ENCODE measurements around the gene HES1.

The HES1 gene

DNA sequence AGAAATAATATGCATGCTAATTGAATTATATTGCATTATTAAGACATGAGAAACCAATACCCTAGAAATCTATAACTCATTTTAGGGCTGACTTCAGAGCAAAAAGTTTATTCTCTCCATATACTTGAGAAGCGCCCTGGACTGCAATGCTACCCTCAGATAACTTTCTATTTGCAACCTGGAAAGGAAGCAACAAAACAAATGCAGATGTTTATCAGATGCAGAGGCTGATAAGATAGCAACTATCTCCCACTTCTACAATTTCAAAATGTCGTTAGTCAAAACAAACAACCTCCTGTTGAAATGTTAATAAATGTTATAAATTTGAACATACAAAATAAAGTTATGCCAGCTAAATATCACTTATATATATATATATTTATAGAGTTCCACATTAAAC, 34.8 kb downstream of the HES1 start:
- DNase-seq = no peak

DNA sequence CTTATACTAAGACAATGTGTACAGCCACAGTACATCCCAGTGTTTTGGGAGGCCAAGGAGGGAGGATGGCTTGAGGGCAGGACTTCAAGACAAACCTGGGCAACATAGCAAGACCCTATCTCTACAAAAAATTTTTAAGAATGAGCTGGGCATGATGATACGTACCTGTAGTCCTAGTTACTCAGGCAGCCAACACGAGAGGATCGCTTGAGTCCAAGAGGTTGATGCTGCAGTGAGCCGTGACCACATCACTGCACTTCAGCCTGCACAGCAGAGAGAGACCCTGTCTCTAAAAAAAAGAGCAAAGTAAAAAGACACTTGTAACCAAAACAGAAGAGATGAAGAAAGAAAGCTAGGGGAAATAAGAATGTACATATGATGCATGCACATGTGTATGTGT, 38.5 kb downstream of the HES1 start:
- DNase-seq = no peak

DNA sequence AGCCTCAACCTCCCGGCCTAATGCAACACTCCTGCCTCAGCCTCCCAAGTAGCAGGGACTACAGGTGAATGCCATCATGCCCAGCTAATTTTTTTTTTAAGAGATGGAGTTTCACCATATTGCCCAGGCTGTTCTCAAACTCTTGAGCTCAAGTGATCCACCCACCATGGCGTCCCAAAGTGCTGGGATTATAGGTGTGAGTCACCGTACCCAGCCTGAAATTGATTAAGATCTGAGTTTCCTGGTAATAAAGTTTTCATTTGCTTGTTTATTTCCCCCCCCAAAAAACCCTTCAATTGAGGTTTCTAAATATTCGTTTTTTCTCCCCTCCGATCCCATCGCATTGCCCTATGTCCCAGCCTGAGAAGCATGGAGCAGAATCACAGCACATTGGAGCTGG, 39.0 kb downstream of the HES1 start:
- DNase-seq = no peak

DNA sequence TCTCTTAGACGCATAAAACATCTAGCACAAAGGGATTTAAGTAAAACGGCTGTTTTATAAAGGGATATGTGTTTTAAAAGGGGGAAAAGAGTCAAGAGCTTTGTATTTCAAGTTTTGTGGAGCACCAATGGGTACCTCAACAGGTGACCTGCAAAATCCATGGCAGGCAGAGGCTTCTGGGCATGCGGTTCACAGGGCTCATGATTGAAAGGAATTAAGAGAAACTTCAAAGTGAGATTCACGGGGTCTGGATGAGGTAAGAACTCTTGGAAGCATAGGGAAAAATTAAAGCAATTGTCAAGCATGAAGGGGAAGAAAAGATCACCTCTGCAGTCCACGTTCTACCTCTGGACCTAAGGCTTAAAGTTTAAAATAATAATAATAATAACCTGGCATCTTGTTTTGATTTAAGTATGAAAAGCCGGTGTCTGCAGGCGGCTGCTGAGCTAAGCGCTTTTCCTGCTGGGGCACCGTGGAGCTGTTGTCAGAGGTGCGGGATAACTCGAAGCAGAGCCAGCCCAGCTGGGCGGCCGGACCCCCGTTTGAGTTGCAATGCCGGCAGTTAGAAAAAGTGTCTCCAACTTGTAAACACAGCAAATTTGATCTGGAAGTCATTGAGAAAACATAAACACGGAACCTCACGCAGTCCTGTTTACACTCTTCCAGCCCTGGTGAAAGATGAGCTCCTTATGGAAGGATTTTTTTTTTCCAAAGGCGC, 40.5 kb downstream of the HES1 start:
- DNase-seq = no peak

DNA sequence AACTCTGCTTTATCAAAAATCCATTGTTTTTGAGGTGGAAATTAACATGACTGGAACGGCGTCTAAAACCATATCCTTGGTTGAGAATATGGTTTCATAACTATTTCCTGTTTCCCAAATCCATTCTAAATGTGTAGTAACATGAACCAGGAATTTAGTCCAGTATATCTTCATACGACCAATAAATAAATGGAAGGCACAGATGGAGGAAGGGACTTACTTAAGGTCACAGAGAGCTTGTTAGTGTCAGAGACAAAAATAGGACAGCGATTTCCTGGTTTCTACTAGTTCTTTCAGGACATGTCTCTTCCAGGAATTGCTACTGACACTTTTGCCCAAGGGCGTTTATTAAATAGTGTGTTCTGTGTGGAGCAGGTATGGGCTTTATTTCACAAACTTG, 41.2 kb downstream of the HES1 start:
- DNase-seq = no peak

DNA sequence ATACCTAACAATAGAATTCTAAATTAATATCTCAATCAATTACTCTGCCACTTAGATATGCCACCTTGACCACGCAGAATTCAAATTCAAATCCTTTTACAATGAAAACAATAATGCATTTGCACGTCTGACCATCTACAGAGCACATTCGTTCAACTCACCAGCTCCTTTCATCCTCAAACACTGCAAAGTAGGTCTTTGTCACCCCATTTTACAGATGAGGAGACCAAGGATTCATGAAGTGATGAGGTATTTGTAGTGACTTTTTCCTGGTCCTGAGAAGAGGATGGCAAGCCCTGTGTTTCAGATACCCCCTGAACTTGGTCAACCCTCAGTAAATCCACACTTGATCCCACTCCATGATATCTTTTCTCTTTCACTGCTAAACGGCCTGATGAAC, 42.2 kb downstream of the HES1 start:
- DNase-seq = no peak

DNA sequence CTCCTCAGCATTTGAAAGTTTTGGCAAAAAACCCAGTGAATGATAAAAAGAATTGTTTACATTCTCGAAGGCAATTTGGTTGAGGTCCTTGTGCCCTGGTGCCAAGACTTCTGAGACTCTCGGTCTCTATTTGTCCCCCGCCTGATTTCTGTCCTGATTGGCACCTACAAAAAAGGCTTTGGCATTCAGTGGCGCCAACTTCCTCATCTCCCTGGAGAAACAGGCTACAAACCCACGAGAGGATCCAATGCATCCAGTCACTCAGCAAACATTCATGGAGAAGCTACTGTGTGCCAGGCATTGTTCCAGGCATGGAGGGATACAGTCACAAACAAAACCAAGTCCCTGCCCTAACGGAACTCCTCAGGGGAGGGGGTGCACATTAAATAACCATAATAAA, 42.7 kb downstream of the HES1 start:
- no peak for DNase-seq

DNA sequence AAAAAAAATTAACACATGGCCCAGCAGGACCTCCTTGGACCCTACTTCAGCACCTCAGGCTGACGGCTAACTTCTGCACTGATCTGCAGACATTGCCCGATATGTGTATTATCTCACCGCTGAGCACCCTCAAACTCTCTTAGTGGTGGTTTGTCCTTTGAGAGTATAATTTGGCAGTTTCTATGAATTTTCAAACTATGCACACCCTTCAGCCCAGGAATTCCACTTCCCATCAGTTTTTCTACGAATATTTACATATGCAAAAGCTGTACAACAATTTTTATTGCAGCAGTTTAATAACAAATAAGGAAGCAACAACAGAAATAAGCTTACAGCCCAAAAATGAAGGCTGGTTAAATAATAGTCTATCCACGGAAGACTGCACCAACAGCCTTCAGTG, 44.6 kb downstream of the HES1 start:
- DNase-seq = no peak

DNA sequence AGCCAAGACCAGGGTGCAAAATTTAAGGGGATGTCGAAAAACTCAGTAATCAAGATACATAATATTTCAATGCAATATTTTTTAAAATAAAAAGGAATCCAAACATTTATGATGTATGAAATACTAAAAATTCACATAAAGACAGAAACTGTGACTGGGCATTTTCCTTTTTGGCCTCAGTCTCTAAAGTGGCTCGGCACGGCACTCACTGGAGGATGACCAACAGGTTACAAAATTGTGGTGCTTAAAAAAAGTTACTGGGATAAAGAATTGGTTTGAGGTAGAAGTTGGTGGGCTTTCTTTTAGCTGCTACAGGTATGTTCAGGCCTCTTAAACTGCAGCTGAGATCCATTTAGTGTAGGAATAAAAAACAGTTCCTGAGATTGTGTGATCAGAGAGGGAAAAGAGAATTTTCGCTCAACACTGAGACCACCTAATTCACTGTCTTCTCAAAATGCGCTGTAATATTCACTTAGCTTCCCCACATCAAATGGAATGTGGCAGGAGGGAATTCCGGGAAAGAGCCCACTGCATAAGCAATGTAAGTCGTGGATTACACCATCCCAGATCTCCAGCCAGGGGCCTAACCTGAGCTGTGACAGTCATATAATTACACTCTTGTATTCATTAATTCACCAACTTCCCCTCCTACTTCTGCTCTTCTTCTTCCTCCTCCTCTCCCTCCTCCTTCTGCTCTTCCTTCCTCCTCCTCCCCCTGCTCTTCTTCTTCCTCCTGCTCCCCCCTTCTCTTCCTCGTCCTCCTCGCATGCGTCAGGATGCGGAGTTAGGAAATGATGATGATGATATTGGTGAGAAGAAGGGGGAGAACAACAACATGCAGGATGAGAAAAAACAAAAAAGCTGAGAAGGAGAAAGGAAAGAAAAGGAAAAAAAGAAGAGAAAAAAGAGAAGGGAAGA, 45.9 kb downstream of the HES1 start:
- DNase-seq = no peak

DNA sequence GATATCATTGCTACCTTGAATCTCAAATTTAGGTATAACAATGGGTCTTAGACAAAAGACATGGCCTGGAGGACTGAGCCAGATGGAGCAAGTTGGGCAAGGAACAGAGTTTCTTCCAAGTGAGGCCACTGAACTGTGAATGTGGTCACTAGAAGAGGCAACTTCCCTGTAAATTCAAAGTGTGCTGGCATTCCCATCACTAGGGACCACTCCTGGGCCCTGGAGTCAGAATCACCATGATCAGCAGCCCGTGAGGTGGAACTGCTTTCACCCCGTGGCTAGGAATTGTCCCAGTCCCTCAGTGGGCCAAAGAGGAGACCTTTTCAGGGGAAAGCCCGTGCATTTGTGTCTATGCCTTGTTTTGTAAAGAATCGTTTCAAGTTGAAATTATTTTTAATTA, 47.3 kb downstream of the HES1 start:
- DNase-seq = no peak

DNA sequence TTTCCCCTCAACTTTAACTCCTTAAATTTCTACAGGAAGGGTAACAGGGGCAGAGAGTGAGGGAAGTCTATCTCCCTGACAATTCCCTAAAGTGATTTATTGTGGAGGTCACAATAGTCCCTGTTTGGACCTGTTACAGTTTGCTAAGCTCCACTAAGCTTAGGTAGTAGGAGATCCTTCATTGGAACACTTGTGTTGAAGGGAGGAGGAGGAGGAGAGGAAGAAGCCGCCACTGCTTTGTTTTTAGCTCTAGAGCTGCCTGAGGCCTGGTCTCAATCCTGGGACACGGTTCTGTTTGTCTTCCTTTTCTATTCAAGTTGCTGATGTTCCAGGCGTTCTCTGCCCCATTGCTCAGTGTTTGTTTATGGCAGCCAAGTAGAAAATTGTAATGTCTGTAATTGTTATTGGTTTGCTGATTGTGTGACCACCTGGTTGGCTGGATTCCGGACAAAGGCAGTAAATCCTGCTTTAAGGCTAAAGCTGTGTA, 48.4 kb downstream of the HES1 start:
- DNase-seq = no peak

DNA sequence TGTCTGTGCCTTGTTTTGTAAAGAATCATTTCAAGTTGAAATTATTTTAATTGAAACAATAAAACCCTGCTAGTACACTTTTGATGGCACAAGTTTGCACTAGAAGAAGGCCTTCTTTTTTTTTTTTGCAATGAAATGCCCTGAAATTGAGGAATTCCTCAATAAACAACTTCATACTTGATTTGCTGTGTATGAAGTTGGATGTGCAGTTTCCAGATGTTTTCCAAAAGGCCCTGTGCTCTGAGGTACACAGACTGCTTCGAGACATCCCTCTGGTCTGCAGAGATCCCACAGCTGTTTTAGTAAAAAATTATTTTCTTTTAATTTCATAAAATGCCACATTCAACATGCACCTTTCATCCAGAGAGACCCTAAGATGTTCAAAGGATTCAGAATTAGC, 48.9 kb downstream of the HES1 start:
- no peak for DNase-seq

DNA sequence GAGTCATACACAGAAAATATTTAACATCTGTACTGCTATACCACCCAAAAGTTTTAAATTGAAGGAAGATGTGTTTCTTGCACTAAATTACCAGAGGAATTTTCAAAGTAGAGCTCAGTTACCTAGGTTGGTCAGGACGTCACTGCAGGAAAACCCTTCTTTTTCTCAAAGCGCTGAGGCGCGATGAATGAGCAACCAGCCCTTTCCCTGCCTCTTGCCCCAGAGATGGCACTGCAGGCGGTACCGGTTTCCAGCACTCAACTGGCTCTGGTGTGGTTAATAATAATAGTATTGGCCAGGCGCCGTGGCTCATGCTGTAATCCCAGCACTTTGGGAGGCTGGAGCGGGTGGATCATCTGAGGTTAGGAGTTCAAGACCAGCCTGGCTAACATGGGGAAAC, 49.3 kb downstream of the HES1 start:
- DNase-seq = no peak

DNA sequence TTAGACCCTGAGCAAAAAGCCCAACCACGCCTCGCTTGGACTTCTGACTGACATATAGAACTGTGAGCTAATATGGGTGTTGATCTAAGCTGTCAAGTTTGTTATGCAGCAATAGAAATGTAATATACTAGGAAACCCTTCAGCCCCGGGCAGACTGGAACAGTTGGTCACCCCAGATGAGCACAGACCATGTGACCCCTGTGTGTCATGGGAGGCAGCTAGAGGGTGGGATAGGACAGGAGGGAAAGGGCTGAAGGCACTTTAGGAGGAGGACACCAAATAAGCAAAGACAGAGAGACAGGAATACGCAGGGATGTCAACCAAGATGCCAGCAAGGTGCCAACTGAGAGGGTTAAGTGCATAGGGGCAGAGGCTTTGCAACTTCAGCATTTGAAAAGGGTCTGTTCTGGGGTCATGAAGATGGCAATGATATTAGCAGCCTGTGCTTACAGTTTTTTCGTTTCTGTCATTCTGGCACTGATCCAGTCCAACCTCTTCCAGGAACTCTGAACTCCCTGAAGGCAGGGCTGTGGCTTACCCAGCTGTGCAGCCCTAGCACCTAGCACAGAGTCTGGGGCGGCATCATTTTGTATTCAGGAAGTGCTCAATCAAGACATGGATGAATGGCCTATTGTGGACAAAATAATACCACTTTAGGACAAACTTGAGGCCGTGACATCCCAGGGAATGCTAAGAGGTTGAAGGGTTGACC, 51.4 kb downstream of the HES1 start:
- no peak for DNase-seq

Measured in stimulated activated CD8-positive, alpha-beta memory T cell treated with anti-CD3 and anti-CD28 coated beads, Interleukin-4, amount 100 ng/mL, for 48 hours (primary cell).